H9 (cell line): ENCODE results near the gene A1BG. TPM values are rescaled to one million over a fixed set of nuclear protein-coding genes. Genes with fewer than 3 reads are reported as not detected.

ENCODE experiments used
- DNase-seq: peaks from one replicate; pipeline ENCODE4 v3.0.0-alpha.2; 2017
- H2AFZ ChIP-seq: one replicate; pipeline ENCODE4 v1.6.1; 2013; ENCODE audit warnings: mild to moderate bottlenecking, low read length, control low read depth, moderate library complexity
- H2AK5ac ChIP-seq: 2 replicates; pipeline ENCODE4 v1.6.1; 2013; ENCODE audit warnings: low read length, control low read depth, mixed read lengths; ENCODE audit not compliant: insufficient read length
- H2BK120ac ChIP-seq: one replicate; pipeline ENCODE4 v1.6.1; 2013; ENCODE audit warnings: low read depth, mild to moderate bottlenecking, low read length, control low read depth, inconsistent platforms; ENCODE audit not compliant: poor library complexity, severe bottlenecking
- H2BK12ac ChIP-seq: 2 replicates; pipeline ENCODE4 v1.6.1; 2013; ENCODE audit warnings: low read length, control low read depth, mixed read lengths, low read depth; ENCODE audit not compliant: insufficient read length
- H2BK15ac ChIP-seq: 2 replicates; pipeline ENCODE4 v1.6.1; 2013; ENCODE audit warnings: low read depth, low read length, control low read depth
- H2BK20ac ChIP-seq: one replicate; pipeline ENCODE4 v1.6.1; 2013; ENCODE audit warnings: low read depth, mild to moderate bottlenecking, low read length, control low read depth, inconsistent platforms; ENCODE audit not compliant: poor library complexity, severe bottlenecking
- H2BK5ac ChIP-seq: 2 replicates; pipeline ENCODE4 v1.6.1; 2013; ENCODE audit warnings: low read length, control low read depth, mixed read lengths; ENCODE audit not compliant: insufficient read length
- H3K14ac ChIP-seq: 2 replicates; pipeline ENCODE4 v1.6.1; 2013; ENCODE audit warnings: low read length, control low read depth; ENCODE audit not compliant: insufficient read depth
- H3K18ac ChIP-seq: 2 replicates; pipeline ENCODE4 v1.6.1; 2013; ENCODE audit warnings: low read depth, mild to moderate bottlenecking, mixed read lengths, low read length, control low read depth; ENCODE audit not compliant: insufficient read length
- H3K23ac ChIP-seq: 2 replicates; pipeline ENCODE4 v1.6.1; 2013; ENCODE audit warnings: low read length, control low read depth, mixed read lengths, low read depth; ENCODE audit not compliant: insufficient read length
- H3K23me2 ChIP-seq: 2 replicates; pipeline ENCODE4 v1.6.1; 2013; ENCODE audit warnings: low read depth, mild to moderate bottlenecking, mixed read lengths, low read length, control low read depth; ENCODE audit not compliant: insufficient read length, poor library complexity, severe bottlenecking
- H3K27ac ChIP-seq: 2 replicates; pipeline ENCODE4 v1.5.1; 2013; ENCODE audit warnings: low read length, control low read depth, mixed read lengths, low read depth; ENCODE audit not compliant: insufficient read length
- H3K27me3 ChIP-seq: 2 replicates; pipeline ENCODE4 v1.6.1; 2013; ENCODE audit warnings: low read length, control low read depth, inconsistent platforms; ENCODE audit not compliant: insufficient read depth
- H3K4ac ChIP-seq: 2 replicates; pipeline ENCODE4 v1.6.1; 2013; ENCODE audit warnings: low read depth, mild to moderate bottlenecking, control low read depth, inconsistent platforms, low read length, moderate library complexity
- H3K4me1 ChIP-seq: 2 replicates; pipeline ENCODE4 v1.6.1; 2013; ENCODE audit warnings: low read length, control low read depth, inconsistent platforms; ENCODE audit not compliant: insufficient read depth
- H3K4me2 ChIP-seq: 2 replicates; pipeline ENCODE4 v1.6.1; 2013; ENCODE audit warnings: low read length, control low read depth, mixed read lengths; ENCODE audit not compliant: insufficient read length, insufficient read depth
- H3K56ac ChIP-seq: 2 replicates; pipeline ENCODE4 v1.6.1; 2013; ENCODE audit warnings: low read depth, mild to moderate bottlenecking, mixed read lengths, low read length, control low read depth; ENCODE audit not compliant: insufficient read length
- H3K79me1 ChIP-seq: 2 replicates; pipeline ENCODE4 v1.6.1; 2013; ENCODE audit warnings: low read depth, mild to moderate bottlenecking, moderate library complexity, low read length, control low read depth, inconsistent platforms; ENCODE audit not compliant: insufficient read depth, poor library complexity, severe bottlenecking
- H3K79me2 ChIP-seq: 2 replicates; pipeline ENCODE4 v1.6.1; 2013; ENCODE audit warnings: low read length, control low read depth, inconsistent platforms; ENCODE audit not compliant: insufficient read depth
- H3K9ac ChIP-seq: 2 replicates; pipeline ENCODE4 v1.6.1; 2013; ENCODE audit warnings: low read length, control low read depth, mixed read lengths; ENCODE audit not compliant: insufficient read length; ENCODE audit errors: extremely low read depth
- H3K9me3 ChIP-seq: one replicate; pipeline ENCODE4 v1.6.1; 2013; ENCODE audit warnings: low read depth, low read length, inconsistent platforms; ENCODE audit not compliant: control insufficient read depth
- H3T11ph ChIP-seq: one replicate; pipeline ENCODE4 v1.6.1; 2013; ENCODE audit warnings: mild to moderate bottlenecking, low read length, control low read depth, inconsistent platforms
- H4K20me1 ChIP-seq: one replicate; pipeline ENCODE4 v1.6.1; 2013; ENCODE audit not compliant: control insufficient read depth, insufficient read length, insufficient read depth
- H4K5ac ChIP-seq: 2 replicates; pipeline ENCODE4 v1.6.1; 2013; ENCODE audit warnings: low read depth, mild to moderate bottlenecking, mixed read lengths, low read length, control low read depth; ENCODE audit not compliant: insufficient read length
- H4K8ac ChIP-seq: replicated peaks from 2 replicates; pipeline ENCODE4 v1.6.1; 2013; ENCODE audit warnings: low read length, control low read depth, mixed read lengths, low read depth; ENCODE audit not compliant: insufficient read length
- H4K91ac ChIP-seq: 2 replicates; pipeline ENCODE4 v1.6.1; 2013; ENCODE audit warnings: low read depth, mild to moderate bottlenecking, moderate library complexity, mixed read lengths, low read length, control low read depth; ENCODE audit not compliant: insufficient read length
- H3K27ac Mint-ChIP-seq, 3 experiments: 2 replicates in 2 of 3; 3 replicates in 1 of 3; pipeline ENCODE4 v1.8.0; 2020 to 2021; ENCODE audit warnings: mixed read lengths in 3 of 3, mild to moderate bottlenecking in 1 of 3, moderate library complexity in 1 of 3
- H3K27me3 Mint-ChIP-seq: 2 replicates; pipeline ENCODE4 v1.8.0; 2021; ENCODE audit warnings: low read depth, mild to moderate bottlenecking, moderate library complexity, mixed read lengths
- H3K36me3 Mint-ChIP-seq, 3 experiments: 2 replicates in 2 of 3; 3 replicates in 1 of 3; pipeline ENCODE4 v1.8.0; 2020 to 2021; ENCODE audit warnings: low read depth in 3 of 3, mixed read lengths in 3 of 3; ENCODE audit not compliant: insufficient read depth in 1 of 3
- H3K4me1 Mint-ChIP-seq, 2 experiments: 2 replicates each; pipeline ENCODE4 v1.8.0; 2020; ENCODE audit warnings: mixed read lengths in 2 of 2
- H3K4me3 Mint-ChIP-seq, 2 experiments: 2 replicates in 1 of 2; 3 replicates in 1 of 2; pipeline ENCODE4 v1.8.0; 2020 to 2021; ENCODE audit warnings: mild to moderate bottlenecking in 2 of 2, mixed read lengths in 2 of 2, moderate library complexity in 1 of 2
- H3K9me3 Mint-ChIP-seq, 2 experiments: 2 replicates in 1 of 2; 3 replicates in 1 of 2; pipeline ENCODE4 v1.8.0; 2020; ENCODE audit warnings: mild to moderate bottlenecking in 2 of 2, mixed read lengths in 2 of 2, moderate library complexity in 1 of 2
- WGBS: extraction: QIAGEN DNeasy Blood & Tissue Kit; methylation state at CpG from one replicate; pipeline ENCODE4 v1.1.7; 2013; ENCODE audit warnings: missing lambda C conversion rate, low lambda C conversion rate, mixed read lengths; ENCODE audit not compliant: insufficient read length; ENCODE audit errors: extremely low coverage; 5-methylcytosine and 5-hydroxymethylcytosine counted together
- total RNA-seq: library from RNA; stranded (reverse); gene quantifications from 2 replicates; pipeline ENCODE4 v1.2.1, GENCODE V29; 2021
- TF ChIP-seq, protein P1 (sequence below): fragments of 200-600 bp; sonication (generic); conservative IDR thresholded peaks from 3 replicates; pipeline ENCODE4 v1.8.0; 2021; ENCODE audit warnings: antibody characterized with exemption, mild to moderate bottlenecking

The A1BG gene
- total RNA-seq, 1 experiment from 2014 or later = 17.4 TPM

DNA sequence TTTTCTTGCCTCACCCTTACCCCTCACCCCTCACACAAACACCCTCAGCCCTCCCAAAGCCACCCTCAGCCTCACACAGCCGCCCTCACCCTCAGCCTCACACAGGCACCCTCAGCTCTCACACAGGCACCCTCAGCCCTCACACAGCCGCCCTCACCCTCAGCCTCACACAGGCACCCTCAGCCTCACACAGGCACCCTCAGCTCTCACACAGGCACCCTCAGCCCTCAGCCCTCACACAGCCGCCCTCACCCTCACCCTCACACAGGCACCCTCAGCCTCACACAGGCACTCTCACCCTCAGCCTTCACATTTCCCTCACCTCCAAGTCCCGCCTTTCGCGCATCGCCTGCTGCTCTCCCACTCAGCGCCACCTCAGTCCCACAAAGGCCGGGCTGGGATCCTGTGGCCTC is 26.8 kb downstream of the A1BG start:
- no peak overlapping the region for H2AFZ ChIP-seq
- peak overlapping the region; percentile 86 for H3K4me2 ChIP-seq
- H3K79me2 ChIP-seq = no peaks in the 10 kb centered on the region
- H2AK5ac ChIP-seq = no peak overlapping the region
- H4K20me1 ChIP-seq = peaks cover 5% of the 10 kb centered on the region
- no peaks in the 10 kb centered on the region for H3K9me3 Mint-ChIP-seq
- H4K91ac ChIP-seq = no peak overlapping the region
- no peak overlapping the region for H2BK20ac ChIP-seq
- no peak overlapping the region for H4K8ac ChIP-seq
- H4K5ac ChIP-seq = no peak overlapping the region
- H3K4me1 Mint-ChIP-seq = peaks cover 4 to 5% of the 10 kb centered on the region in 2 experiments; a peak in 3 of 4 replicates
- no peak overlapping the region for H2BK120ac ChIP-seq
- no peak overlapping the region for H3K23ac ChIP-seq
- no peak overlapping the region for H3T11ph ChIP-seq
- peaks cover 10% of the 10 kb centered on the region for H3K23me2 ChIP-seq
- no peak overlapping the region for H3K27ac ChIP-seq
- no peak overlapping the region for H3K27ac Mint-ChIP-seq
- no peaks in the 10 kb centered on the region for H3K27me3 Mint-ChIP-seq
- H2BK5ac ChIP-seq = no peak overlapping the region
- TF ChIP-seq, protein P1, sequence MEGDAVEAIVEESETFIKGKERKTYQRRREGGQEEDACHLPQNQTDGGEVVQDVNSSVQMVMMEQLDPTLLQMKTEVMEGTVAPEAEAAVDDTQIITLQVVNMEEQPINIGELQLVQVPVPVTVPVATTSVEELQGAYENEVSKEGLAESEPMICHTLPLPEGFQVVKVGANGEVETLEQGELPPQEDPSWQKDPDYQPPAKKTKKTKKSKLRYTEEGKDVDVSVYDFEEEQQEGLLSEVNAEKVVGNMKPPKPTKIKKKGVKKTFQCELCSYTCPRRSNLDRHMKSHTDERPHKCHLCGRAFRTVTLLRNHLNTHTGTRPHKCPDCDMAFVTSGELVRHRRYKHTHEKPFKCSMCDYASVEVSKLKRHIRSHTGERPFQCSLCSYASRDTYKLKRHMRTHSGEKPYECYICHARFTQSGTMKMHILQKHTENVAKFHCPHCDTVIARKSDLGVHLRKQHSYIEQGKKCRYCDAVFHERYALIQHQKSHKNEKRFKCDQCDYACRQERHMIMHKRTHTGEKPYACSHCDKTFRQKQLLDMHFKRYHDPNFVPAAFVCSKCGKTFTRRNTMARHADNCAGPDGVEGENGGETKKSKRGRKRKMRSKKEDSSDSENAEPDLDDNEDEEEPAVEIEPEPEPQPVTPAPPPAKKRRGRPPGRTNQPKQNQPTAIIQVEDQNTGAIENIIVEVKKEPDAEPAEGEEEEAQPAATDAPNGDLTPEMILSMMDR = no peak
- H3K27me3 ChIP-seq = no peaks in the 10 kb centered on the region
- no peak for DNase-seq
- no peak overlapping the region for H3K4me3 Mint-ChIP-seq
- H3K14ac ChIP-seq = peak overlapping the region; percentile 76; the same call in 1 of the 2 replicates
- H3K9me3 ChIP-seq = no peaks in the 10 kb centered on the region
- no peak overlapping the region for H3K56ac ChIP-seq
- no peaks in the 10 kb centered on the region for H3K4me1 ChIP-seq
- H3K36me3 Mint-ChIP-seq = no peaks in the 10 kb centered on the region; a peak in 1 of 7 replicates
- no peaks in the 10 kb centered on the region for H3K79me1 ChIP-seq
- H3K4ac ChIP-seq = no peak overlapping the region
- no CpG with 5 or more reads among the region's 9 CpGs for WGBS
- H3K9ac ChIP-seq = peak overlapping the region; percentile 92
- no peak overlapping the region for H2BK12ac ChIP-seq
- H3K18ac ChIP-seq = peak overlapping the region; percentile 76
- H2BK15ac ChIP-seq = no peak overlapping the region
